CD4-positive, alpha-beta T cell (primary cell): Measurements from ENCODE around the gene MYO7B. TPM values are rescaled to one million over a fixed set of nuclear protein-coding genes. Genes with fewer than 3 reads are reported as not detected.

Experiments
- ATAC-seq: fragments of 200-7000 bp; cut with Tn5 transposase; one replicate; pipeline ENCODE4 v1.10.0; 2022; ENCODE audit warnings: mild to moderate bottlenecking; ENCODE audit not compliant: poor library complexity
- CTCF ChIA-PET: fragments of 350-600 bp; sonication (Branson Sonifier 250); formaldehyde crosslinking; loops from one replicate; lab custom pipeline; 2021; ENCODE audit warnings: antibody characterized with exemption, inconsistent platforms; lab: Charles Lee
- POLR2A ChIA-PET: fragments of 350-600 bp; sonication (Branson Sonifier 250); formaldehyde crosslinking; loops from one replicate; lab custom pipeline; 2021; ENCODE audit warnings: antibody characterized with exemption, inconsistent platforms; lab: Charles Lee
- DNase-seq, 14 experiments: peaks; one replicate each; pipeline ENCODE4 v3.0.0-alpha.2; 2013 to 2020; ENCODE audit warnings: mixed read lengths in 2 of 14
- H3K27ac ChIP-seq, 2 donors: one replicate each; pipeline versions ENCODE4 v1.5.1 to v1.7.0; 2013; ENCODE audit warnings: low read length in 2 of 2, low read depth in 1 of 2, mild to moderate bottlenecking in 1 of 2
- H3K27me3 ChIP-seq, 2 experiments: 1 replicate in 1 of 2; 2 replicates in 1 of 2; pipeline versions ENCODE4 v1.6.1 to v1.7.0; 2013; ENCODE audit warnings: low read length in 2 of 2, control low read depth in 1 of 2, mild to moderate bottlenecking in 1 of 2, moderate library complexity in 1 of 2; ENCODE audit not compliant: insufficient read depth in 2 of 2, control insufficient read depth in 1 of 2
- H3K36me3 ChIP-seq: one replicate; pipeline ENCODE4 v1.6.1; 2013; ENCODE audit warnings: low read length, control low read depth; ENCODE audit not compliant: insufficient read depth
- H3K4me1 ChIP-seq: one replicate; pipeline ENCODE4 v1.6.1; 2013; ENCODE audit warnings: low read length, control low read depth; ENCODE audit not compliant: insufficient read depth
- H3K4me3 ChIP-seq: one replicate; pipeline ENCODE4 v1.5.1; 2013; ENCODE audit warnings: mild to moderate bottlenecking, low read length, moderate library complexity
- H3K9me3 ChIP-seq, 2 experiments: 1 replicate in 1 of 2; 2 replicates in 1 of 2; pipeline versions ENCODE4 v1.6.1 to v1.7.0; 2013; ENCODE audit warnings: low read length in 2 of 2, mild to moderate bottlenecking in 2 of 2, control low read depth in 1 of 2, moderate library complexity in 1 of 2; ENCODE audit not compliant: control insufficient read depth in 1 of 2, insufficient read depth in 1 of 2
- H3K27ac Mint-ChIP-seq: one replicate; pipeline ENCODE4 v1.8.0; 2020; ENCODE audit warnings: mixed read lengths
- H3K27me3 Mint-ChIP-seq: one replicate; pipeline ENCODE4 v1.8.0; 2021; ENCODE audit warnings: mixed read lengths
- H3K36me3 Mint-ChIP-seq: one replicate; pipeline ENCODE4 v1.8.0; 2021; ENCODE audit warnings: low read depth, mixed read lengths
- H3K4me1 Mint-ChIP-seq: one replicate; pipeline ENCODE4 v1.8.0; 2021; ENCODE audit warnings: low read depth, mixed read lengths
- H3K4me3 Mint-ChIP-seq: one replicate; pipeline ENCODE4 v1.8.0; 2020; ENCODE audit warnings: mild to moderate bottlenecking, mixed read lengths
- H3K9me3 Mint-ChIP-seq: one replicate; pipeline ENCODE4 v1.8.0; 2020; ENCODE audit warnings: mixed read lengths
- CTCF ChIP-seq: fragments of 200-600 bp; IDR thresholded peaks from one replicate; pipeline ENCODE4 v1.8.0; 2022; ENCODE audit warnings: antibody characterized with exemption, mild to moderate bottlenecking
- intact Hi-C, 2 experiments: fragments of 100-400 bp; cut with DNase I in 1 of 2; cut with micrococcal nuclease in 1 of 2; formaldehyde crosslinking; loops; one replicate each; pipeline versions ENCODE4 v1.15.1 to v1.9.0; 2023 to 2025; cut with DNase I, micrococcal nuclease
- total RNA-seq, 174 experiments: library from RNA in 2 of 174; stranded (reverse) in 2 of 174; gene quantifications; one replicate each; pipeline ENCODE4 v1.2.3 and lab custom pipeline; 2021 to 2026

MYO7B gene
- total RNA-seq, 2 experiments from 2014 or later, result 0.05 to 0.14 TPM

- H3K4me3 ChIP-seq, result no peak overlapping the region
- Mint-ChIP-seq H3K9me3 (no peaks in the 10 kb centered on the region), H3K4me1 (peaks cover 26% of the 10 kb centered on the region), H3K27me3 (no peaks in the 10 kb centered on the region), H3K4me3 (no peak overlapping the region), H3K36me3 (peaks cover 92% of the 10 kb centered on the region), H3K27ac (peak overlapping the region; percentile 9)
- no peak for TF ChIP-seq CTCF
- DNase-seq (no peak), ATAC-seq (no peak)
- peaks cover 5% of the 10 kb centered on the region for H3K4me1 ChIP-seq
- ChIA-PET CTCF (no interaction called here), POLR2A (no interaction called here)
- peaks cover 94% of the 10 kb centered on the region for H3K36me3 ChIP-seq
- intact Hi-C loops, result no loop called here
- H3K9me3 ChIP-seq, result no peaks in the 10 kb centered on the region
- no peak overlapping the region for H3K27ac ChIP-seq
- no peaks in the 10 kb centered on the region for H3K27me3 ChIP-seq
Measured at GRCh38 chr2:127490283-127490682, 45.2 kb upstream of the MYO7B start.

- H3K27ac ChIP-seq, result no peak overlapping the region
- peaks cover 88% of the 10 kb centered on the region for H3K36me3 ChIP-seq
Measured at GRCh38 chr2:127498386-127498785, 37.1 kb upstream of the MYO7B start.

GRCh38 chr2:127503491-127503890 lies 32.0 kb upstream of the MYO7B start:
- no peak overlapping the region for H3K4me3 Mint-ChIP-seq
- DNase-seq (no peak), ATAC-seq (no peak)
- no peaks in the 10 kb centered on the region for H3K9me3 ChIP-seq
- H3K27me3 Mint-ChIP-seq, result no peaks in the 10 kb centered on the region
- peak overlapping the region; percentile 58 for H3K27ac Mint-ChIP-seq
- CTCF ChIA-PET, result interaction anchor here (2.1 kb wide), 1 partner anchor 24 kb away, joined by 5 read pairs; no protein-coding TSS in a partner anchor
- H3K4me1 Mint-ChIP-seq, result peaks cover 31% of the 10 kb centered on the region
- no peak overlapping the region for H3K27ac ChIP-seq
- H3K27me3 ChIP-seq, result no peaks in the 10 kb centered on the region
- POLR2A ChIA-PET, result interaction anchor here (1.1 kb wide), 1 partner anchor 23 kb away, joined by 6 read pairs; the partner anchor contains the start of gene IWS1
- no peak overlapping the region for H3K4me3 ChIP-seq
- H3K36me3 Mint-ChIP-seq, result peaks cover 85% of the 10 kb centered on the region
- no peaks in the 10 kb centered on the region for H3K9me3 Mint-ChIP-seq
- no peaks in the 10 kb centered on the region for H3K4me1 ChIP-seq
- no peak for TF ChIP-seq CTCF
- H3K36me3 ChIP-seq, result peaks cover 70% of the 10 kb centered on the region
- intact Hi-C loops, result no loop called here

More at GRCh38 chr2:127498386-127498785, 37.1 kb upstream of the MYO7B start:
- H3K4me3 ChIP-seq, result no peak overlapping the region
- Mint-ChIP-seq H3K27me3 (no peaks in the 10 kb centered on the region), H3K9me3 (no peaks in the 10 kb centered on the region), H3K4me1 (peaks cover 4% of the 10 kb centered on the region), H3K36me3 (peaks cover 94% of the 10 kb centered on the region), H3K27ac (peak overlapping the region; percentile 21), H3K4me3 (no peak overlapping the region)
- TF ChIP-seq CTCF, result no peak
- ChIA-PET POLR2A (no interaction called here), CTCF (no interaction called here)
- no peak for ATAC-seq
- no peak for DNase-seq
- H3K4me1 ChIP-seq, result no peaks in the 10 kb centered on the region
- H3K9me3 ChIP-seq, result no peaks in the 10 kb centered on the region
- H3K27me3 ChIP-seq, result no peaks in the 10 kb centered on the region
- intact Hi-C loops, result no loop called here
